Heart left ventricle (tissue), 13 donors: ENCODE results near the gene CTPS1.

Experiments used
- POLR2A ChIP-seq, 2 donors: fragments of 450-650 bp; IDR thresholded peaks; one replicate each; pipeline ENCODE4 v1.6.1; 2017; ENCODE audit warnings: antibody characterized with exemption in 2 of 2, mild to moderate bottlenecking in 2 of 2, moderate library complexity in 2 of 2
- TF ChIP-seq, protein P1 (sequence below), 12 donors: fragments of 200-600 bp; sonication (generic) in 4 of 12; IDR thresholded peaks; one replicate each; pipeline versions ENCODE4 v1.5.0 to v1.8.0; 2018 to 2022; ENCODE audit warnings: antibody characterized with exemption in 12 of 12, mild to moderate bottlenecking in 5 of 12
- donor health status: ischemic (EF 13 %, LVEDD 7.1; RV severe dilation, severe dysfunction).
- donor health status: DM: no; HTN: yes; CAD: no.
- donor health status: DM: no; HTN: no; CAD: no.
- donor health status: ischemic (EF 25% LVEDD 6.9; RV normal size, moderate dysfunction).
- donor health status: ischemic (EF 25% LVEDD 5.7; RV mildly dilated, moderate dysfunction).
- donor health status: ischemic (EF 35%, LVEDD 5.7; RV mildly dilated, moderate dysfunction).
- donor health status: nonischemic (EF 11% LVEDD 7.7; RV severe dilation, severe dysfunction).
- donor health status: DM: yes; HTN: yes; CAD: no.
- donor health status: PGD.
- donor health status: ischemic (EF 29% LVEDD 5.4; RV normal size, mild dysfunction).
- donor health status: nonischemic (EF 23%, LVEDD 6.1; RV moderate dilation, normal function).

DNA sequence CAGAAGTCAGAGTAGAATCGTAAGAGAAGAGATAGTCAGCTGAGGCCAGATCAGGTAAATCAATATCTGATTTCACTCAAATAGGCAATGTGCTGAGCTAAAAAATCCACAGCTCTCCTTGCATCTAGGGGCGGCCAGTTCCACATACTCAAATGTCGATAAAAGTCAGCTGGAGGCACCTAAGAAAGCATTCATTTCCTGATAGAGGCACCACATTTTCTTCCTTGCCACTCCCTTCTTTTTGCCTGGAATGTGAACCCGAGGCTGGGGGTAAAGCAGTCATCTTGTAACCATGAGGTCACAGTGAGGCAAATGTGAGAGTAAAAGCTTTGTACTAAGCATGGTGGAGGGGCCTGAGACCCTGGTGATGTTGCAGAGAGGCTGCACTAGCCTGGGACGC lies 24.2 kb upstream of the CTPS1 start:
- TF ChIP-seq POLR2A (IDR thresholded peaks at IDR 0.05), result no peak
- TF ChIP-seq, protein P1, sequence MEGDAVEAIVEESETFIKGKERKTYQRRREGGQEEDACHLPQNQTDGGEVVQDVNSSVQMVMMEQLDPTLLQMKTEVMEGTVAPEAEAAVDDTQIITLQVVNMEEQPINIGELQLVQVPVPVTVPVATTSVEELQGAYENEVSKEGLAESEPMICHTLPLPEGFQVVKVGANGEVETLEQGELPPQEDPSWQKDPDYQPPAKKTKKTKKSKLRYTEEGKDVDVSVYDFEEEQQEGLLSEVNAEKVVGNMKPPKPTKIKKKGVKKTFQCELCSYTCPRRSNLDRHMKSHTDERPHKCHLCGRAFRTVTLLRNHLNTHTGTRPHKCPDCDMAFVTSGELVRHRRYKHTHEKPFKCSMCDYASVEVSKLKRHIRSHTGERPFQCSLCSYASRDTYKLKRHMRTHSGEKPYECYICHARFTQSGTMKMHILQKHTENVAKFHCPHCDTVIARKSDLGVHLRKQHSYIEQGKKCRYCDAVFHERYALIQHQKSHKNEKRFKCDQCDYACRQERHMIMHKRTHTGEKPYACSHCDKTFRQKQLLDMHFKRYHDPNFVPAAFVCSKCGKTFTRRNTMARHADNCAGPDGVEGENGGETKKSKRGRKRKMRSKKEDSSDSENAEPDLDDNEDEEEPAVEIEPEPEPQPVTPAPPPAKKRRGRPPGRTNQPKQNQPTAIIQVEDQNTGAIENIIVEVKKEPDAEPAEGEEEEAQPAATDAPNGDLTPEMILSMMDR (IDR thresholded peaks at IDR 0.05), result no peak
